Hepatocyte (in vitro differentiated cells): ENCODE results near the gene CFAP410. TPM values are rescaled to one million over a fixed set of nuclear protein-coding genes. Genes with fewer than 3 reads are reported as not detected.

Source experiments
- DNase-seq: peaks from one replicate; pipeline ENCODE4 v3.0.0-alpha.2; 2016; ENCODE audit warnings: low spot score
- H2AFZ ChIP-seq: fragments of 200-600 bp; sonication (generic); 2 replicates; pipeline ENCODE4 v1.6.0; 2016; ENCODE audit warnings: antibody characterized with exemption, mild to moderate bottlenecking
- H3K27ac ChIP-seq: fragments of 200-600 bp; sonication (generic); 2 replicates; pipeline ENCODE4 v1.5.1; 2016; ENCODE audit warnings: mild to moderate bottlenecking
- H3K27me3 ChIP-seq: fragments of 200-600 bp; sonication (generic); 2 replicates; pipeline ENCODE4 v1.6.1; 2016
- H3K36me3 ChIP-seq: fragments of 200-600 bp; sonication (generic); replicated peaks from 2 replicates; pipeline ENCODE4 v1.5.1; 2016; ENCODE audit warnings: low read depth; ENCODE audit not compliant: insufficient read depth
- H3K4me1 ChIP-seq: fragments of 200-600 bp; sonication (generic); 2 replicates; pipeline ENCODE4 v1.5.1; 2016; ENCODE audit warnings: mild to moderate bottlenecking, moderate library complexity; ENCODE audit not compliant: insufficient read depth
- H3K4me2 ChIP-seq: fragments of 200-600 bp; sonication (generic); 2 replicates; pipeline ENCODE4 v1.6.0; 2016
- H3K4me3 ChIP-seq: fragments of 200-600 bp; sonication (generic); 2 replicates; pipeline ENCODE4 v1.5.1; 2016; ENCODE audit warnings: mild to moderate bottlenecking
- H3K79me2 ChIP-seq: fragments of 200-600 bp; sonication (generic); 2 replicates; pipeline ENCODE4 v1.6.0; 2017; ENCODE audit warnings: mild to moderate bottlenecking
- H3K9me2 ChIP-seq: fragments of 200-600 bp; sonication (generic); replicated peaks from 2 replicates; pipeline ENCODE4 v1.6.0; 2017; ENCODE audit warnings: mild to moderate bottlenecking; ENCODE audit not compliant: insufficient read depth
- H3K9me3 ChIP-seq: fragments of 200-600 bp; sonication (generic); 2 replicates; pipeline ENCODE4 v1.5.1; 2016; ENCODE audit warnings: low read depth, mild to moderate bottlenecking
- H4K20me1 ChIP-seq: fragments of 200-600 bp; sonication (generic); 2 replicates; pipeline ENCODE4 v1.6.0; 2016; ENCODE audit warnings: mild to moderate bottlenecking; ENCODE audit not compliant: insufficient read depth, poor library complexity, severe bottlenecking
- EZH2 ChIP-seq: fragments of 200-600 bp; sonication (generic); IDR thresholded peaks from 2 replicates; pipeline ENCODE4 v1.6.1; 2016; ENCODE audit warnings: antibody characterized with exemption, mild to moderate bottlenecking, borderline replicate concordance
- EZH2phosphoT487 ChIP-seq: fragments of 200-600 bp; sonication (generic); IDR thresholded peaks from one replicate; pipeline ENCODE4 v1.6.1; 2018; ENCODE audit warnings: antibody characterized with exemption, mild to moderate bottlenecking, low read depth, moderate library complexity; ENCODE audit not compliant: unreplicated experiment, severe bottlenecking
- WGBS: methylation state at CpG from one replicate; pipeline ENCODE4 v1.1.6; 2016; ENCODE audit warnings: low lambda C conversion rate; ENCODE audit errors: missing lambda C conversion rate; 5-methylcytosine and 5-hydroxymethylcytosine counted together
- polyA plus RNA-seq: library from polyadenylated mRNA; unstranded; fragments of >200 nt; fragmentation: Nextera tagmentation; extraction: Ambion mirVana; gene quantifications from 2 replicates; pipeline ENCODE4 v1.2.1, GENCODE V29; 2016
- total RNA-seq: library from RNA; depleted of rRNA; stranded (reverse); fragments of >200 nt; gene quantifications from 2 replicates; pipeline ENCODE4 v1.2.3, GENCODE V29; 2014
- TF ChIP-seq, protein P1 (sequence below): fragments of 200-600 bp; sonication (generic); IDR thresholded peaks from 2 replicates; pipeline ENCODE4 v1.5.1; 2016; ENCODE audit warnings: antibody characterized with exemption, mild to moderate bottlenecking; ENCODE audit not compliant: poor library complexity

CFAP410 gene
- total and polyA plus RNA-seq, 2 experiments from 2014 or later, result 17.1 to 33.6 TPM

DNA sequence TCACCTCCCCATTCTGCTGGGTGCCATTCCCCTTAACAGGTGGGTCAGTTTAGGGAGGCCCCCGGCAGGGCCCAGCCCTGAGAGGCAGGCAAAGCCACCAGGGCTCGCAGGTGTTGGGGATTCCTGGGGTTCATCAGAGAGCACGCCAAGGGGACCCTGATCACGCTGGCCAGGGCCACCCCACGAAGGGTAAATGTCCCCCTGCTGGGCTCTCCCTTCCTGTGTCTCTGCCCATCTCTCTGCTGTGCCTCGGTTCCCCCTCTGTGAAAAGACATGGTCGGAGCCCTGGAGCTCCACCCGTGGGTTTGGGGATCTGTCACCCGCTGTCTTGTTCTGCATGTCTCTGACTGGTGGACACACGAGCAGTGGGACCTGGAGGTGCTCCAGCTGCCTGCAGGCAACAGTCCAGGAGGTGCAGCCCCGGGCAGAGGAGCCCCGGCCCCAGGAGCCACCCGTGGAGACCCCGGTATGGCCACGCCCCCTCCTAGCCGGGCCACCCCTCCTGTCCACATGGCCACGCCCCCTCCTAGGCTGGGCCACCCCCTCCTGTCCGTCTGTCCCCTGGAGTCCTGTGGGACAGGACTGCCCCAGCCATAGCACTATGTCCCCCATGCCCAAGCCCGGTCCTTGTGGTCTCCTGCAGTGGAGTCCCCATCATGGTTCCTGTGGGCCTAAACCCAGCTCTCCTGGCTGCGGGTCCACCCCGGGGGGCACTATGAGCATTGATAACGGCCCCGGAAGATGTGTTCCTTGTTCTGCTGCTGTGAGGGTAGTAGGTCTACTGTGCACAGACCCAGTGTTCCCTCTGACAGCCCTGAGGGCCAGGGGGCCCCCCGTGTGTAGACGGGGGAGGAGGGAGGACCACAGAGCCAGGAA, 47.0 kb downstream of the CFAP410 start:
- H3K4me2 ChIP-seq, result no peak overlapping the region
- TF ChIP-seq EZH2phosphoT487 (no peak), EZH2 (no peak)
- TF ChIP-seq, protein P1, sequence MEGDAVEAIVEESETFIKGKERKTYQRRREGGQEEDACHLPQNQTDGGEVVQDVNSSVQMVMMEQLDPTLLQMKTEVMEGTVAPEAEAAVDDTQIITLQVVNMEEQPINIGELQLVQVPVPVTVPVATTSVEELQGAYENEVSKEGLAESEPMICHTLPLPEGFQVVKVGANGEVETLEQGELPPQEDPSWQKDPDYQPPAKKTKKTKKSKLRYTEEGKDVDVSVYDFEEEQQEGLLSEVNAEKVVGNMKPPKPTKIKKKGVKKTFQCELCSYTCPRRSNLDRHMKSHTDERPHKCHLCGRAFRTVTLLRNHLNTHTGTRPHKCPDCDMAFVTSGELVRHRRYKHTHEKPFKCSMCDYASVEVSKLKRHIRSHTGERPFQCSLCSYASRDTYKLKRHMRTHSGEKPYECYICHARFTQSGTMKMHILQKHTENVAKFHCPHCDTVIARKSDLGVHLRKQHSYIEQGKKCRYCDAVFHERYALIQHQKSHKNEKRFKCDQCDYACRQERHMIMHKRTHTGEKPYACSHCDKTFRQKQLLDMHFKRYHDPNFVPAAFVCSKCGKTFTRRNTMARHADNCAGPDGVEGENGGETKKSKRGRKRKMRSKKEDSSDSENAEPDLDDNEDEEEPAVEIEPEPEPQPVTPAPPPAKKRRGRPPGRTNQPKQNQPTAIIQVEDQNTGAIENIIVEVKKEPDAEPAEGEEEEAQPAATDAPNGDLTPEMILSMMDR, result no peak
- no peaks in the 10 kb centered on the region for H3K79me2 ChIP-seq
- no peak overlapping the region for H2AFZ ChIP-seq
- no peaks in the 10 kb centered on the region for H3K4me1 ChIP-seq
- no peak overlapping the region for H3K27ac ChIP-seq
- no peaks in the 10 kb centered on the region for H3K9me2 ChIP-seq
- H3K9me3 ChIP-seq, result no peaks in the 10 kb centered on the region
- no peaks in the 10 kb centered on the region for H3K27me3 ChIP-seq
- no peaks in the 10 kb centered on the region for H3K36me3 ChIP-seq
- no peak overlapping the region for H3K4me3 ChIP-seq
- DNase-seq, result no peak
- WGBS, result 84% methylated on average over 20 of the region's 25 CpGs
- H4K20me1 ChIP-seq, result no peaks in the 10 kb centered on the region

DNA sequence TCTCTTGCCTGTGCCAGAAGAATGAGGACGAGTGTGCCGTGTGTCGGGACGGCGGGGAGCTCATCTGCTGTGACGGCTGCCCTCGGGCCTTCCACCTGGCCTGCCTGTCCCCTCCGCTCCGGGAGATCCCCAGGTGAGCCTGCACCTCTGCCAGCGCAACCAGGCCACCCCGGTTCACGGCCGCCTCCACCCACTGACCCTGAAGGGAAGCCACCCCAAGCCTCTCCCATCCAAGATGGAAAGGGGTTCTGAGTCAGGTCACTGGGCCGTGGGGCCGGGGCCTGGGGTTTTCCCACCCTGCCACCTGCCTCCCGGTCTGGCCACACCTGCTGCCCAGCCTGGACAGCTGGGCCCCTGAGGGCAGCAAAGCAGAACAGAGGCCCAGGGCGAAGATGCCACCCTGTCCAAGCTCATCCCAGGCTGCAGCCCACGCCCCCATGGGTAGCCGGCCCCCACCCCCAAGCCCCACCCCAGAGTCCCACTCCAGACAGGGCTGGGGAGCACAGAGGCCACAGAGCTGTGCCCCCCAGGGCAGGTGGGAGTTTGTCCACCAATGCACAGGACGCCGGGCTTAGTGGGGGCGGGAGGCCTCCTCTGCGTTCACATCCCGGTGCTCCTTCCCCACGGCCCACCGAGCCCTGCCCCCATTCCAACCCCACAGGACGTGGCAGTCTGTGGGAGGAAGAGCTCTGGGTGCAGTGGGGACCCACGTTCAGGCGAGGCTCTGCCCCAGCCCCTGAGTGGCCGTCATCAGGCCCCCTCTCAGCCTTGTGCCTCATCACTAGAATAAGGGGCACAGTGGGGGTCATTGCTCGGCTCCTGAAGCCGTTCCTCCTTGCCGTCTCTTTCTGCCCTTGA, 47.9 kb downstream of the CFAP410 start:
- H2AFZ ChIP-seq, result no peak overlapping the region
- no peak overlapping the region for H3K4me2 ChIP-seq
- no peak overlapping the region for H3K27ac ChIP-seq
- no peak for DNase-seq
- H3K9me3 ChIP-seq, result no peaks in the 10 kb centered on the region
- TF ChIP-seq, protein P1, result no peak
- TF ChIP-seq EZH2phosphoT487 (no peak), EZH2 (no peak)
- 89% methylated on average over 24 of the region's 33 CpGs for WGBS
- H3K27me3 ChIP-seq, result no peaks in the 10 kb centered on the region
- no peaks in the 10 kb centered on the region for H3K79me2 ChIP-seq
- H4K20me1 ChIP-seq, result no peaks in the 10 kb centered on the region
- H3K4me3 ChIP-seq, result no peak overlapping the region
- H3K4me1 ChIP-seq, result no peaks in the 10 kb centered on the region
- H3K36me3 ChIP-seq, result no peaks in the 10 kb centered on the region
- no peaks in the 10 kb centered on the region for H3K9me2 ChIP-seq

DNA sequence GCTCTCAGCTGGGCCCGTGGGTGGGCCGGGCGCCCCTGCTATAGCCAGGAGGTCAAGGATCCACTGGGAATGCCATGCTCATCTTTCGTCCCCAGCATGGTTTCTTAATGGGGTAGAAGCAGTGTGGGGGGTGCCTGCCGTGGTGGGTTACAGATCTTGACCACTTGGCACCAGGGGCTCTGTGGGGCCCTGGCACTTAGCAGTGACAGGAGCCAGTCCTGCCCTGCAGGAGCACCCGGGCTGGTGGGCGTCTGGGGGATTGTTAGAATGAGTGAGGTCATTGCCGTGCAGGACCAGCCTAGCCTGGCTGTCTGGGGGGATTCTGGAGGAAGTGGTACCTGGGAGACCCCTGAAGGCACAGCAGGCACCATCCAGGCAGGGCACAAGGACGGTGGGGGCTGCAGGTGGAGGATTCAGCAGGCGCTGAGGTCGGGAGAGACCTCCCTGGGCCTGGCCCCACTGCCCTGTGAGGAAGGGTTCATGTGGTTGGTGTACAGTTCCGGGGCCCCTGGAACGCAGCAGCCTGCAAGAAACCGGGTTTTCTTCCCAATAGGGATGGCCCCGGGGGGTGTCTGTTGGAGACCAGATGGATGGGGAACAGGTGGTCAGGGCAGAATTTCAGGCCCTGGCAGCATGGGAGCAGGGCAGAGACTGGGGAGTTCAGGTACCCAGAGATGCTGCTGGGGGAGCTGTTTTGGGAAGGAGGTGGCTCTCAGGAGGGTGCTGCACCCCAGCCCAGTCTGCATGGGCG, 48.7 kb downstream of the CFAP410 start:
- Histone ChIP-seq H3K36me3 (no peaks in the 10 kb centered on the region), H3K9me2 (no peaks in the 10 kb centered on the region), H3K4me1 (no peaks in the 10 kb centered on the region), H3K9me3 (no peaks in the 10 kb centered on the region), H2AFZ (no peak overlapping the region), H3K27me3 (no peaks in the 10 kb centered on the region), H4K20me1 (no peaks in the 10 kb centered on the region), H3K4me2 (no peak overlapping the region), H3K79me2 (no peaks in the 10 kb centered on the region), H3K27ac (no peak overlapping the region), H3K4me3 (no peak overlapping the region)
- no peak for DNase-seq
- TF ChIP-seq, protein P1, result no peak
- no peak for TF ChIP-seq EZH2
- TF ChIP-seq EZH2phosphoT487, result no peak
- 85% methylated on average over 16 of the region's 16 CpGs for WGBS
